Pulmonary artery endothelial cell (primary cell): Measurements from ENCODE around the gene HSPG2. TPM values are rescaled to one million over a fixed set of nuclear protein-coding genes. Genes with fewer than 3 reads are reported as not detected.
"Not testable (repeated sequence)": the region's sequence is repeated elsewhere in the genome, so short reads cannot be mapped to it uniquely, and the experiment has no call there.

ENCODE experiments used
- DNase-seq: peaks from one replicate; pipeline ENCODE4 v3.0.0-alpha.2; 2011; ENCODE audit warnings: low read depth, low spot score
- total RNA-seq: library from RNA; depleted of rRNA; stranded (reverse); fragments of >200 nt; gene quantifications from 2 replicates; pipeline ENCODE4 v1.2.3, GENCODE V29; 2014

HSPG2 gene
- total RNA-seq, 1 donor from 2014 or later: 1,405 TPM

DNA sequence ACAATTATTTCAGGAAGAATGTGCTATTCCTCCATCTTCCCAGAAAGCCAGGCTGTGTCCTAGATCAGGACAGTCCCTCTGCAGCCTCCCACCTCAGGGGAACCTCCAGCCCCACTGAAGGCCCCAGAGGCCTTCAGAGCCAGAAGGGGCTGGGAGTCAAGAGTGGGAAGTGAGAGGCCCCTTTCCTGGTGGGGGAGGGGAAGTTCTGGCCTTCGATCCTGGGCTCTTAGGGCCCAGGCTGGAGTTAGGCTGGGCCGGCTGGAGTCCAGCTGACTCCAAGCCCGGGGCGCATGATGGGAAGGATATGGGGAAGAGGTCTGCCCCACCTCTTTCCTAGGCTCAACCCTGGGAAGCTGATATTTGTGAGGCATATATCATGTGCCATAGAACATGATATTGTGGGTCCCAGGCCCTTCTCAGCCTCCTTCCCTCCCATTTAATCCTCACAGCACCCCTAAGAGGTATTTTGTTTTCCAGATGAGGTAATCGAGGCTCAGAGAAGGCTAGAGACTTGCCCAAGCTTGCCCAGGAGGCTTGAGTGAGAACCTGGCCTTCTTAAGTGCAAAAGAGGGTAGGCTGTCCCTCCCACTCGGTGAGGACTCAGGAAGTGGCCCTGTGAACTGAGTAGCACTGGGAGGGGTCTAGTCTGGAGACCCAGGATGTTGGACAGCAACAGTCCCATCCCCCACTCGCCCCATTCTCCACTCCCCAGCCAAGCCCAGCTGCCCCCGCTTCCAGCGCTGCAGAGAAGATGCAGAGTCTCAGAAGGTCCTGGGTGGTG, 18.6 kb upstream of the HSPG2 start:
- no peak for DNase-seq

GRCh38 chr1:21955058-21955457, 17.9 kb upstream of the HSPG2 start:
- DNase-seq: no peak

DNA sequence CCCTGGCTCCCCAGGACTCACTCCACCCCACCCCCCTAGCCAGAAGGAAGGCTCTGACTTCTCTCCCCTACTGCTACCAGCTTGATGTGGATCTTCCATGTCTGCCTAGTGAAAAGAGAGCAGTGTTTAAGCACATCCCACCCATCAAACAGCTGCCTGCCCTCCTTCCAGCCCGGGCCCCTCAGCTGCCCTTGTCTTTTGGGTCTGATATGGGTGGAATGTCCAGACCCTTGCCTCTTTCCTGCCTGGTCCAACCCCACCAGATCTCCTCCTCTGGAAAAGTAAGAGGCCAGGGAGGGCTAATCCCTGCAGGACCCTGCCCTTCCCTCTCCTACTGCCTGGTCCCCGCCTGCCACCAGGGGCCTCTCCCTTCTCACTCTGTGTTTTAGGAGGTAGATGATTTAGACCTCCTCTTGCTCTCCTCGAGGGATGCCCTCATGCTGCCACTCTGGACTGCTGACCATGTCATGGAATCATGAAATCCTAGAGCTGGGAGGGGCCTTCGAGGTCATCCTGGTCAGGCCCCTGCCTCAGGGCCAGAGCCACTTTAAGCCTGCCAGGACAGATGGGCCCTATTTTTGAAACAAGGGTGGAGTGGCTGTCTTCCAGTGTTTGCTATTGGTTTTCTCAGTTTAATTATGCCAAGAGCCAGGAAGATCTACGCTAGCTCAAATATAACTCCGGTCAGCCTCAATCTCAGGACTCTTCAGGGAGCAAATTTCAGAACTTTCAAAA, 15.8 kb upstream of the HSPG2 start:
- DNase-seq: no peak

DNA sequence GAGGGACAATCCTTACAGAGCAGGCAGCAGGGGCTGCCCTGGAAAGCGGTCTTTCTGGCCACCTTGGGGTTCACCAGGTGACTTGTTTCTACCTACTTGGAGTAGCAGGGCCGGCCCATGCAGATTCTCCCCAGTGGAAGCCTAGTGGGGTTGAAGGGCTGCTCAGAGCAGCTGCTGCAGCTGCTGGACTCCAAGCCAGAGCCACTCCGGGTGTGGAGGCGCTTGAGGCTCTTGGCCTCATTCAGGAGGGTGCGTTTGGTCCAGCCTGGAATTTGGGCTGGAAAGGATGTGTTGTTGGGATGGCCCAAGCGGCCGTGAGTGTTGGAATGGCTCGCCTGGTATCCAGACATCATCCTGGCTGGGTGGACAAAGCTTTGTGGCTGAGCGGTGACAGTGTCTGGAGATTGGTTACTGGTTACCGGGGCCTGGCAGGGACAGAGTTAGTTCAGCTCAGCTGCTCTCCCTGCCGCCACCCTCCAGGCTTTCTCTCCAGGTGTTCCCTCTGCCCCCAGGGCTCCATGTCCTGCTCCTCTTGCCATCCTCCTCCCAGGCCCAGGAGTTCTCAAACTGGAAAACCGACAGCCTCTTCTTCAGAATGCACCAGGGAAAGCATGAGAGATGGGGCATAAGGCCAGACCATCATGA, 14.2 kb upstream of the HSPG2 start:
- no peak for DNase-seq

- no peak for DNase-seq
Measured at GRCh38 chr1:21950734-21951133, 13.6 kb upstream of the HSPG2 start.

GRCh38 chr1:21946836-21947587, 9.9 kb upstream of the HSPG2 start:
- DNase-seq: no peak

DNA sequence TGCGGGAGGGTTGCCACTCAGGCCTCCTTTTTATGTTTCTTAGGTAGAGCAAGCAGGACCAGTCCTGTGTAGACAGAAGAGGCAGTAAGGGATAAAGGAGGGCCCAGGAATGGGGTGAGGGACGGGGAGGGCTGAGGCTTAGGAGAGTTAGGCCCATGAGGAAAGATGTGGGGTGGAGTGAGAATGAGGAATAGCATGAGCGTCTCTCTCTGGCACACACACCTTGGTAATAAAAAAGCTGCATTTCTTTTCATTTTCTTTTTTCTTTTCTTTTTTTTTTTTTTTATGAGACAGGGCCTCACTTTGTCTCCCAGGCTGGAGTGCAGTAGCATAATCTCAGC, 7.6 kb upstream of the HSPG2 start:
- no peak for DNase-seq

DNA sequence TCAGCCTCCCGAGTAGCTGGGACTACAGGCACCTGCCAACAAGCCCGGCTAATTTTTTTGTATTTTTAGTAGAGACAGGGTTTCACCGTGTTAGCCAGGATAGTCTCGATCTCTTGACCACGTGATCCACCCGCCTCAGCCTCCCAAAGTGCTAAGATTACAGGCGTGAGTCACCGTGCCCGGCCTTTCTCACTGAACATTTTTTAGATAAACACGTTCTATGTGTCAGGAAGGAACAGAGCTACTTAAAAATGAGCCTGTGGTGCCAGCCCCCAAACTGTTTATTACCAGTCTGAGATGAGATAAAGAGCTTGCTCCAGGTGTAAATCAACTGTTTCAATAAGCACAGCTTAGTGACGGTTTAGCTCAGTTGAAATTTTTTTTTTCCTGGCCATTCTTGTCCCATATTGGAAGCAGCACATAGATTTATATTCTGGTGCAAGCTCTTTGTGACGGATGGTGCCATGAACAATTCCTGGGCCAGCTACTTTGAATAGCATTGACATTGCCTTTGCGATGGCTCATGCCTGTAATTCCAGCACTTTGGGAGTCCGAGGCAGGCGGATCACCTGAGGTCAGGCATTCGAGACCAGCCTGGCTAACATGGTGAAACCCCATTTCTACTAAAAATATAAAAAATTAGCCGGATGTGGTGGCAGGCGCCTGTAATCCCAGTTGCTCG, 6.0 kb upstream of the HSPG2 start:
- not testable (repeated sequence) for DNase-seq

GRCh38 chr1:21942464-21942863, 5.4 kb upstream of the HSPG2 start:
- no peak for DNase-seq

DNA sequence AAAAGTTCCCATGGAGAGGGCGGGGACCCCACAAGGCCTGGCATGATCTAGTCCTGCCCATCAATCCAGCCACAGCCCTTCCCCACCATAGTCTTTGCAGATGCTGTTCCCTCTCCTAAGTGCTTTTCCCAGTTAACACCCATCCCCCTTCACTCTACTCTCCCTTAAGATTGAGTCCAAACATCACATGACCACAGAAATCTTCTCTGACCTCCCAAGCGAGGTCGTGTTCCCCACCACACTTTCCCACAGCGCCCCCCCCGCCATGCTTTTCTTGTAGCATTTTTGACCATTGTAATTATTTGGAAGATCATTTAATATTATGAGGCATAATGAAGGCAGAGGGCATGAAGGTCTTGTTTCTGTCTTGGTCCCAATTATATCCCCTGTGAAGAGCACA, 4.3 kb upstream of the HSPG2 start:
- no peak for DNase-seq

DNA sequence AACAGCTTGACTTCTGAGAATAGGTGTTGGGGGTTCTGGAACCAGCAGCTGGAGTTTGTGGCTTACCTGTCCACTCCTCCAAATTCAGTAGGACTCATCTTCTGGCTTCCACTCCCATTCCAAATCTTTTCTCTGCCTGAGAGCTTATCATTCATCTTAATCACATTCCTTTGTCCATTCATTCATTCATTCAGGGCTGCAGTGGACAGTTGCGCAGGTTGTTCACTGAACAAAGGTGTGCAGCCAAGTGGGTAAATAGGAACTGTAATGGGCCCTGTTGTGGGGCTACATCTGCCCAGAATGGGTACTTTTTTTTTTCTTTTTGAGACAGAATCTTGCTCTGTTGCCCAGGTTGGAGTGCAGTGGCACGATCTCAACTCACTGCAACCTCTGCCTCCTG, 3.4 kb upstream of the HSPG2 start:
- DNase-seq: no peak

GRCh38 chr1:21939650-21940374, 2.7 kb upstream of the HSPG2 start:
- DNase-seq: peak; percentile 96

DNA sequence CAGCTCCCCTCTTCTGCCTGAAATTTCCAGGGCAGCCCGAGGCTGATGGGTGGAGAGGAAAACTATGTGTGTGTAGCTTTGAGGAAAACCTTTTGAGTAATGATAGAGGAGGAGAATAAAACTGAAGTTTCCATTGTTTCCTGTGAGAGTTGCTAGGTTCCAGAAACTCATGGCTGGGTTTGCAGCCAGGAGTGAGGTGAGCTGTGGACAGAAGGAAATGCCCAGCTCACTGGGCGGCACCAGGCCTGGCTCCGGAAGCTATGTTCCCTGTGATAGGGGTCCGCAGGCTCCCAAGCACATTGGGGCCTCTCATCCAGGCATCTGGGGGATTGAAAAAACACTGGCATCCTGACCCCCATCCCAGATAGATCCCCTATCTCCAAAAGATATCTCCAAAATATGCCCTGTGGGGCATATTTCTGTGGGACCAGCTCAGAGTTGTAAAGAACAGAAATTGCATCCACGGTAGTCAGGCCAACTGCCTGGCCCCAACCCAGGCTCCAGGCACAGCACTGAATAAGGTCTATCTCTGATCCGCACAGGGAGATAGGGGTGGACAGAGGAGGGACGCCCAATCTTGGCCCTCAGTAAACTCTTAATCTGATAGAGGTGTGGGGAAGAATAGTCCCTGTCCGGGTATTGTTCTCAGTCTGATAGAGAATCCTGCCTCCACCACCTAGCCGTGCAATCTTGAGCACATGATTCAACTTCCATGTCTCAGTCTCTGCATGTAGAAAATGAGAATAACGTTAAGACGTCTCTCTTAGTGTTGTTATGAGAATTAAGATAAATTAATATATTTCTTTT, 1.8 kb upstream of the HSPG2 start:
- DNase-seq: peak; percentile 68

GRCh38 chr1:21937372-21938121, 437 bp upstream of the HSPG2 start:
- peak; percentile 69 for DNase-seq

DNA sequence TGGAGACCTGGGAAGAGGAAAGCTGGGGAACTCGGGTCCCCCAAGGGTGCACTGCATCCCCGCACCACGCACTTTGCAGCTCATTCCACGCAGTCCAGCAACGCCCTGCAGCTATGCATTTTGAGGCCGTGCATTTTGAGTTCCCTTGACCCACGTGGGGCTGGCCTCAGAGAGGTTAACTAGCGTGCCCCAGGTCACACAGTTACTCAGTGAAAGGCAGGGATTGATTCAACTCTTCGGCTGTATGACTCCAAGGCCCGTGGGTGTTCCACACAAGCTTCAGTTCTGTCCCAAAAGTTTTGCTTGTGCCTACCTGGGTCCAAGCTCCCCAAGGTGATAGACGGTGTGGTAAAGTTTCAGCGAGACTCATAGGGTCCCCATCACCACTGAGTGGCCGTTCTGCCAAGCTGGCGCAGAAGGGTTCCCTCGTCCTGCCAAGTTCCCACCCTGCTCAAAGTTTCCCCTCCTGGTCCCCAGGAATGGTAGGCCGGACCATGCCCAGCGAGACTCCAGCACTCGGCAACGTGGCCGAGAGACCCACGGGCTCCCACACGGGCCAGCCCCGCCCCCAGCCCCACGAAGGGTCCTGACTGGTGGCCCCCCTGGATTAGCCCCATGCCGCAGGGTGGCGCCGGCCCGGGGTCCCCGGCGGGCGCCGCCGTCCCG, 611 bp downstream of the HSPG2 start:
- no peak for DNase-seq

- DNase-seq: no peak
Measured at GRCh38 chr1:21935891-21936365, 1.2 kb downstream of the HSPG2 start.

GRCh38 chr1:21935393-21935804, 1.7 kb downstream of the HSPG2 start:
- no peak for DNase-seq
